Hippocampal formation (tissue), 2 donors: ENCODE results near the gene MYO18A.
"Not testable (repeated sequence)": the region's sequence is repeated elsewhere in the genome, so short reads cannot be mapped to it uniquely, and the experiment has no call there.

Experiments used
- DNase-seq, 2 donors: peaks; one replicate each; lab custom pipeline; 2025; lab: John Stamatoyannopoulos, UW

MYO18A gene

GRCh38 chr17:29108823-29109476 lies 71.2 kb downstream of the MYO18A start:
- no peak for DNase-seq

GRCh38 chr17:29107933-29108822 lies 72.0 kb downstream of the MYO18A start:
- no peak for DNase-seq

GRCh38 chr17:29107084-29107483 lies 73.1 kb downstream of the MYO18A start:
- DNase-seq, result peak in 1 of 2 donors; percentile 48

GRCh38 chr17:29103341-29103740 lies 76.9 kb downstream of the MYO18A start:
- DNase-seq, result no peak

GRCh38 chr17:29102741-29103181 lies 77.4 kb downstream of the MYO18A start:
- no peak for DNase-seq

- no peak for DNase-seq
Observed at GRCh38 chr17:29102046-29102445, 78.2 kb downstream of the MYO18A start.

- DNase-seq, result no peak
Observed at GRCh38 chr17:29100296-29100695, 79.9 kb downstream of the MYO18A start.

GRCh38 chr17:29099527-29099926 lies 80.7 kb downstream of the MYO18A start:
- no peak for DNase-seq

GRCh38 chr17:29096094-29096493 lies 84.1 kb downstream of the MYO18A start:
- no peak for DNase-seq

- no peak for DNase-seq
Observed at GRCh38 chr17:29095439-29095838, 84.8 kb downstream of the MYO18A start.

GRCh38 chr17:29094101-29094708 lies 86.0 kb downstream of the MYO18A start:
- DNase-seq, result no peak

GRCh38 chr17:29093090-29093871 lies 86.9 kb downstream of the MYO18A start:
- no peak for DNase-seq

GRCh38 chr17:29091606-29092289 lies 88.5 kb downstream of the MYO18A start:
- no peak for DNase-seq

GRCh38 chr17:29090750-29091605 lies 89.2 kb downstream of the MYO18A start:
- peak; percentile 38 to 43 for DNase-seq

- no peak for DNase-seq
Observed at GRCh38 chr17:29090108-29090507, 90.1 kb downstream of the MYO18A start.

GRCh38 chr17:29089601-29090044 lies 90.6 kb downstream of the MYO18A start:
- peak; percentile 74 to 79 for DNase-seq

- not testable (repeated sequence) for DNase-seq
Observed at GRCh38 chr17:29088782-29089181, 91.4 kb downstream of the MYO18A start.

GRCh38 chr17:29086628-29087332 lies 93.4 kb downstream of the MYO18A start:
- no peak for DNase-seq

GRCh38 chr17:29085223-29085622 lies 95.0 kb downstream of the MYO18A start:
- DNase-seq, result no peak
